Activated naive CD8-positive, alpha-beta T cell treated with anti-CD3 and anti-CD28 coated beads, Interleukin-2, amount 50 U/mL, for 24 hours (primary cell): ENCODE data around the gene PDE1A.

Experiments used
- ATAC-seq: fragments of 150-1000 bp; cut with Tn5 transposase; one replicate; pipeline ENCODE4 v1.10.0; 2021
- DNase-seq: peaks from one replicate; pipeline ENCODE4 v3.0.0; 2021
- H3K27ac Mint-ChIP-seq: one replicate; pipeline ENCODE4 v1.8.0; 2021; ENCODE audit warnings: mild to moderate bottlenecking, mixed read lengths
- H3K27me3 Mint-ChIP-seq: one replicate; pipeline ENCODE4 v1.8.0; 2021; ENCODE audit warnings: mixed read lengths
- H3K36me3 Mint-ChIP-seq: one replicate; pipeline ENCODE4 v1.8.0; 2021; ENCODE audit warnings: low read depth, mixed read lengths
- H3K4me1 Mint-ChIP-seq: one replicate; pipeline ENCODE4 v1.8.0; 2021; ENCODE audit warnings: mixed read lengths
- H3K4me3 Mint-ChIP-seq: one replicate; pipeline ENCODE4 v1.8.0; 2021; ENCODE audit warnings: mild to moderate bottlenecking, moderate library complexity, mixed read lengths
- H3K9me3 Mint-ChIP-seq: one replicate; pipeline ENCODE4 v1.8.0; 2021; ENCODE audit warnings: mixed read lengths

Gene PDE1A

DNA sequence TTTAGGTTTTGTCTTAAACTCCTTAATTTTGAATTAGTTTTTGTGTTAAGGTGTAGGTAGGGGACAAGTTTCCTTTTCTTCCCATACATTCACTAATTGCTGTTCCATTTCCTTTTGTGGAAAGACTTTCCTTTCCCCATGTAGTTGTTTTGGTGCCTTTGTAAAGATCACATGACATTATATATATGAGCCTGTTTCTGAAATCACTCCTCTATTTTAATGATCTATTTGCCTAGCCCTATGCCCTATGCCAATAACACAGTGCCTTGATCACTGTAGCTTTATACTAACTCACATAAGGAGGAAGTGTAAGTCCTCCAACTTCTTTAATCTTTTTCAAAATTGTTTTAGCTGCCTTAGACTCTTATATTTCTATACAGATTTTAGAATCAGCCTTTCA lies 229.3 kb downstream of the PDE1A start:
- Mint-ChIP-seq H3K27me3 (peaks cover 2% of the 10 kb centered on the region), H3K9me3 (no peaks in the 10 kb centered on the region), H3K4me3 (no peak overlapping the region), H3K36me3 (no peaks in the 10 kb centered on the region), H3K4me1 (no peaks in the 10 kb centered on the region), H3K27ac (no peak overlapping the region)
- no peak for ATAC-seq
- DNase-seq = no peak

GRCh38 chr2:182193291-182193690 lies 233.5 kb downstream of the PDE1A start:
- no peaks in the 10 kb centered on the region for H3K4me1 Mint-ChIP-seq
- no peaks in the 10 kb centered on the region for H3K27me3 Mint-ChIP-seq
- no peak overlapping the region for H3K4me3 Mint-ChIP-seq
- H3K9me3 Mint-ChIP-seq = no peaks in the 10 kb centered on the region
- ATAC-seq = no peak
- H3K36me3 Mint-ChIP-seq = no peaks in the 10 kb centered on the region
- H3K27ac Mint-ChIP-seq = no peak overlapping the region
- DNase-seq = no peak

DNA sequence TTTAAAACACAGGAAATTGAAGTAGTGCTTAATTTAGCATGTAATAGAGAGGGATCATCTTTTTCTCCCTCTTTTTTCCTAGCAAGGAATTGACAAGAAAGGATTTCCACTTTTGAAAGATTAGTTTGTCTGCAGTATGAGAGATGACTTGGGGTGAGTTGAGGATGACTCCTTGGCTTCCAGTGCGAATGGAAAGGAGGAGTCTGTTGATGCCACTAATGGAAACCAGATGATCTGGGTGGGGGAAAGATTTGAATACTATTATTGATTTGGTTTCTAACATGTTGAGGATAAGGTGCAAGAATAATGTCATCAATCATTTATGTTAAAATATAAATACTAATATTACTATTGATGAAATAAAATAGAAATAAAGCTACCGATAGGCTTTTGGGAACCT lies 235.8 kb downstream of the PDE1A start:
- Mint-ChIP-seq H3K36me3 (no peaks in the 10 kb centered on the region), H3K4me1 (no peaks in the 10 kb centered on the region), H3K9me3 (no peaks in the 10 kb centered on the region), H3K27ac (no peak overlapping the region), H3K27me3 (no peaks in the 10 kb centered on the region), H3K4me3 (no peak overlapping the region)
- DNase-seq (no peak), ATAC-seq (no peak)

GRCh38 chr2:182187130-182187529 lies 239.7 kb downstream of the PDE1A start:
- Mint-ChIP-seq H3K4me1 (no peaks in the 10 kb centered on the region), H3K36me3 (no peaks in the 10 kb centered on the region), H3K27me3 (peaks cover 4% of the 10 kb centered on the region), H3K27ac (no peak overlapping the region), H3K9me3 (no peaks in the 10 kb centered on the region), H3K4me3 (no peak overlapping the region)
- no peak for DNase-seq
- no peak for ATAC-seq

DNA sequence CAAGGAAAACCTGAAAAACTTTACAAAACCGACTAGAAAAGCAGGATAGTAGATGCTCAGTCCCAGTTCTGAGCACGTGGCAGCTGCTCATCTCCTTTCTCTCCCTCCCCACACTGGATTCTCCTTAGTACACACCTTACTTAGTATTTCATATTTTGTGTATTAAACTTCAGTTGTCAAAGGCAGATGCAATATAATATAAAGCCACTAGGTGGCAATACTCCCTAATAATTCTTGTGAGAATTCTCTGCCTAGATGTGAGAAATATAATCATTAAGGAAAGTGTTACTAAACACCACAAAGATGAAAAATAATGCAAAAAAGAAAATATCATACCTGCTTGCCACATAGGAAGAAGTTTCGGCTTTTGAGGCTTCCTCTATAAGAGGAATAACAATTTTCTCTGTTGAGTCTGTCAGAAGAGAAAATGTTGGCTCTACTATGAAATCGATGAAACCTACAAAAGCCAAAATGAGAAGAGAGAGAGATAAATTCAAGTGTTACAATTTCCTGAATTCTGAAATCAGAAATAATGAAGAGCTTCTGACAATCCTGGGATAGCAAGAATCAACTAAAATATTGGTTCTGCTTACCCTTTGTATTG lies 240.6 kb downstream of the PDE1A start:
- Mint-ChIP-seq H3K27me3 (peaks cover 4% of the 10 kb centered on the region), H3K9me3 (no peaks in the 10 kb centered on the region), H3K27ac (no peak overlapping the region), H3K4me3 (no peak overlapping the region), H3K36me3 (no peaks in the 10 kb centered on the region), H3K4me1 (no peaks in the 10 kb centered on the region)
- DNase-seq (no peak), ATAC-seq (no peak)

GRCh38 chr2:182182436-182182835 lies 244.4 kb downstream of the PDE1A start:
- no peak for ATAC-seq

DNA sequence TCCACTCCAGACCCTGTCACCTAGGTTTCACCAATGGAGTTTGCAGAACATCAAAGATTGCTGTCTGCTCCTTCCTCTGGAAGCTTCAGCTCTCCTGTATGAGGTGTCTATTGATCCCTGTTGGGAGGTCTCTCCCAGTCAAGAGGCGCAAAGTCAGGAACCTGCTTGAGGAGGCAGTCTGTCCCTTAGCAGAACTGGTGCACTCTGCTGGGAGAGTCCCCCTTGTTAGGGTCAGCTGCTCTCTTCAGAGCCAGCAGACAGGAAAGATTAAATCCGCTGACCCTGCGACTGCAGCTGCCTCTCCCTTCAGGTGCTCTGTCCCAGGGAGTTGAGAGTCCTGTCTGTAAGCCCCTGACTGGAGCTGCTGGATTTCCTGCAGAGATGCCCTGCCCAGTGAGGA lies 245.5 kb downstream of the PDE1A start:
- Mint-ChIP-seq H3K4me1 (no peaks in the 10 kb centered on the region), H3K4me3 (no peak overlapping the region), H3K36me3 (no peaks in the 10 kb centered on the region), H3K9me3 (no peaks in the 10 kb centered on the region), H3K27me3 (peaks cover 10% of the 10 kb centered on the region), H3K27ac (no peak overlapping the region)
- DNase-seq = no peak
- no peak for ATAC-seq

More at GRCh38 chr2:182182436-182182835, 244.4 kb downstream of the PDE1A start:
- Mint-ChIP-seq H3K4me3 (no peak overlapping the region), H3K27me3 (peaks cover 10% of the 10 kb centered on the region), H3K27ac (no peak overlapping the region), H3K9me3 (no peaks in the 10 kb centered on the region), H3K4me1 (no peaks in the 10 kb centered on the region), H3K36me3 (no peaks in the 10 kb centered on the region)
- DNase-seq = no peak

DNA sequence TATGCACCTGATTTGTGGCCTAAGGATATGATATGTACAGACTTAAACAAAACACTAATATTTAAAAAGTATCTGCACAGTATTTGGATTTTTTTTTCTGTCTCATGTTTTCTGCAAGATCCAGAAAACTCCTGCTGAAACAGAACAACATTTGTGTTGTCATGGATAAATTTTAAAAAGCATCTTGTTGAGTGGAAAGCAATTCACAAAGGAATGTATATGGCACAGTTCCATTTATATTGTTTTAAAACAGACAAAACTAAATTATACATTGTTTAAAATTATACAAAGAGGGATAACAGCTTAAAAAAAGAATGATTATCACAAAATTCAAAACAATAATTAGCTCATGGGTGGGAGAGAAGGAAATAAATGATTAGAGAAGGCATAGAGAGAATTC lies 247.7 kb downstream of the PDE1A start:
- Mint-ChIP-seq H3K9me3 (no peaks in the 10 kb centered on the region), H3K27ac (no peak overlapping the region), H3K27me3 (peaks cover 10% of the 10 kb centered on the region), H3K36me3 (no peaks in the 10 kb centered on the region), H3K4me3 (no peak overlapping the region), H3K4me1 (no peaks in the 10 kb centered on the region)
- ATAC-seq (no peak), DNase-seq (no peak)

- DNase-seq = no peak
- Mint-ChIP-seq H3K4me1 (no peaks in the 10 kb centered on the region), H3K27me3 (no peaks in the 10 kb centered on the region), H3K27ac (no peak overlapping the region), H3K4me3 (no peak overlapping the region), H3K36me3 (no peaks in the 10 kb centered on the region), H3K9me3 (no peaks in the 10 kb centered on the region)
- ATAC-seq = no peak
Observed at GRCh38 chr2:182173944-182174622, 252.8 kb downstream of the PDE1A start.

GRCh38 chr2:182170341-182170740 lies 256.5 kb downstream of the PDE1A start:
- Mint-ChIP-seq H3K27me3 (no peaks in the 10 kb centered on the region), H3K36me3 (no peaks in the 10 kb centered on the region), H3K4me3 (no peak overlapping the region), H3K4me1 (no peaks in the 10 kb centered on the region), H3K9me3 (no peaks in the 10 kb centered on the region), H3K27ac (no peak overlapping the region)
- ATAC-seq = no peak
- DNase-seq = no peak

DNA sequence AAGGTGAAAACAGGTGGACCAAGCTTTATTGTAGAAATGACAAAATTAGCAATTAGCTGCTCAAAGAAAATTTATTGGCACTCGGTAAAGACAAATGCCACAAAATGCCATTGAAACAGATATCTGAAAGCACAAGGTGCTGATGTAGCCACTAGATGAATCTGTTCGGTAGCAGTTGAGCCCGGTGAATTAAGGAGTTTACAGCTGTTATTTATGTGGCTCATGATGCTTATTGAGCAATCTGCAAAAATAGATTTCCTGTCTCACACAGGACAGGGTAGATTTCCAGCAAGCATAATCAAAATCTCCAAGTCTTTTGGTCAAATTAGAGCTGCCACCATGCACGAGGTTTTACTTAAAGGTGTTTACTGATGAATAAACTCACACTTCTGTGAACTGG lies 259.0 kb downstream of the PDE1A start:
- Mint-ChIP-seq H3K4me3 (no peak overlapping the region), H3K36me3 (no peaks in the 10 kb centered on the region), H3K4me1 (no peaks in the 10 kb centered on the region), H3K27me3 (no peaks in the 10 kb centered on the region), H3K27ac (no peak overlapping the region), H3K9me3 (no peaks in the 10 kb centered on the region)
- DNase-seq = no peak
- ATAC-seq = no peak

- ATAC-seq (no peak), DNase-seq (no peak)
- H3K36me3 Mint-ChIP-seq = no peaks in the 10 kb centered on the region
- no peak overlapping the region for H3K4me3 Mint-ChIP-seq
- H3K27me3 Mint-ChIP-seq = no peaks in the 10 kb centered on the region
- H3K27ac Mint-ChIP-seq = no peak overlapping the region
- H3K4me1 Mint-ChIP-seq = no peaks in the 10 kb centered on the region
- no peaks in the 10 kb centered on the region for H3K9me3 Mint-ChIP-seq
Observed at GRCh38 chr2:182166841-182167240, 260.0 kb downstream of the PDE1A start.

DNA sequence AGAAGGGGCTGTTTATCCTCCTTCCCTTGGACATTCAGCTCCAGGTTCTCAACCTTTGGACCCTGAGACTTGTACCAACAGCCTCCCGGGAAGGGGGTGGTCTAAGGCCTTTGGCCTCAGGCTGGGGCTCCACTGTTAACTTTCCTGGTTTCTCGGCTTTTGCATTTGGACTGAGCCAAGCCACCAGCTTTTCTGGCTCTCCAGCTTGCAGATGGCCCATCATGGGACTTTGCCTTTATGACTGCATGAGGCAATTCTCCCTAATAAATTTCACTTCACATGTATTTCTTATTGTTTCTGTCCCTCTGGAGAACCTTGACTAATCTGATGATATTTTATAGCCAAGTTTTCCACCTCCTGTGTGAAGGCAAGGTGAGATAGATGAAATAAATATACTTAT lies 260.4 kb downstream of the PDE1A start:
- Mint-ChIP-seq H3K27ac (no peak overlapping the region), H3K36me3 (no peaks in the 10 kb centered on the region), H3K27me3 (no peaks in the 10 kb centered on the region), H3K9me3 (no peaks in the 10 kb centered on the region), H3K4me1 (no peaks in the 10 kb centered on the region), H3K4me3 (no peak overlapping the region)
- DNase-seq (no peak), ATAC-seq (no peak)

- no peaks in the 10 kb centered on the region for H3K9me3 Mint-ChIP-seq
- no peak overlapping the region for H3K27ac Mint-ChIP-seq
- H3K4me3 Mint-ChIP-seq = no peak overlapping the region
- H3K4me1 Mint-ChIP-seq = no peaks in the 10 kb centered on the region
- no peaks in the 10 kb centered on the region for H3K27me3 Mint-ChIP-seq
- no peak for ATAC-seq
- no peaks in the 10 kb centered on the region for H3K36me3 Mint-ChIP-seq
- no peak for DNase-seq
Observed at GRCh38 chr2:182165202-182165601, 261.6 kb downstream of the PDE1A start.

DNA sequence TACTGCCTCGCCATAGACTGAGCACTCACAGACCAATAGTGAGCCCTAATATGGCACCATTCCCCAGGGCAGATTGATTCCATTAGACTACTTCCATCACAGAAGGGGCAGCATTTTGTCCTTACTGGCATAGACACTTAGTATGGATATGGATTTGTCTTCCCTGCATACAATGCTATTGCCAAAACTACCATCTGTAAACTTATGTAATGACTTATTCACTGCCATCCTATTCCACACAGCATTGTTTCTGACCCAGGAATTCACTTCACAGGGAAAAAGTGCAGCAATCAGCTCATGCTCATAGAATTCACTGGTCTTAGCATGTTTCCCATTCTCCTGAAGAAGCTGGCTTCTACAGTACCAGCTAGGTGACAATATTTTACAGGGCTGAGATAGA lies 262.1 kb downstream of the PDE1A start:
- H3K27ac Mint-ChIP-seq = no peak overlapping the region
- no peak overlapping the region for H3K4me3 Mint-ChIP-seq
- no peak for DNase-seq
- H3K36me3 Mint-ChIP-seq = no peaks in the 10 kb centered on the region
- no peaks in the 10 kb centered on the region for H3K4me1 Mint-ChIP-seq
- ATAC-seq = no peak
- no peaks in the 10 kb centered on the region for H3K9me3 Mint-ChIP-seq
- no peaks in the 10 kb centered on the region for H3K27me3 Mint-ChIP-seq

DNA sequence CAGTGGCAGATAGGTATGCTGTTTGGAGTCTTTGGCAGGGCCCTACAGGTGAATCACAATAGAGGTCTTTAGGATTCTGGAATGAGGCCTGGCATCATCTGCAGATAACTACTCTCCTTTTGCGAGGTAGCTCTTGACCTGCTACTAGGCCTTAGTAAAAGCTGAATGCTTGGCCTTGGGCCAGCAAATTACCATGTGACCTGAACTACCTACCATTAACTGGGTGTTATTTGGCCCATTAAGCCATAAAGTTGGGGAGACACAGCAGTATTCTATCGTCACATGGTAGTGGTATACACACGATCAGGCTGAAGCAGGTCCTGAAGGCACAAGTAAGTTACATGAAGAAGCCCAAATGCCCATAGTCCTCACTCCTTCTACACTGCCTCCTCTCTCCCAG lies 263.0 kb downstream of the PDE1A start:
- no peak overlapping the region for H3K27ac Mint-ChIP-seq
- ATAC-seq (no peak), DNase-seq (no peak)
- H3K4me1 Mint-ChIP-seq = no peaks in the 10 kb centered on the region
- no peaks in the 10 kb centered on the region for H3K27me3 Mint-ChIP-seq
- no peaks in the 10 kb centered on the region for H3K9me3 Mint-ChIP-seq
- no peak overlapping the region for H3K4me3 Mint-ChIP-seq
- H3K36me3 Mint-ChIP-seq = no peaks in the 10 kb centered on the region
